ENCODE measurements around the gene PDE11A.

Gene PDE11A

GRCh38 chr2:177731384-177731783 is 341.2 kb downstream of the PDE11A start:
- no peak overlapping the region for H3K27ac ChIP-seq
- no peak for TF ChIP-seq ZFX (IDR thresholded peaks at IDR 0.05)
- TF ChIP-seq, protein P1, sequence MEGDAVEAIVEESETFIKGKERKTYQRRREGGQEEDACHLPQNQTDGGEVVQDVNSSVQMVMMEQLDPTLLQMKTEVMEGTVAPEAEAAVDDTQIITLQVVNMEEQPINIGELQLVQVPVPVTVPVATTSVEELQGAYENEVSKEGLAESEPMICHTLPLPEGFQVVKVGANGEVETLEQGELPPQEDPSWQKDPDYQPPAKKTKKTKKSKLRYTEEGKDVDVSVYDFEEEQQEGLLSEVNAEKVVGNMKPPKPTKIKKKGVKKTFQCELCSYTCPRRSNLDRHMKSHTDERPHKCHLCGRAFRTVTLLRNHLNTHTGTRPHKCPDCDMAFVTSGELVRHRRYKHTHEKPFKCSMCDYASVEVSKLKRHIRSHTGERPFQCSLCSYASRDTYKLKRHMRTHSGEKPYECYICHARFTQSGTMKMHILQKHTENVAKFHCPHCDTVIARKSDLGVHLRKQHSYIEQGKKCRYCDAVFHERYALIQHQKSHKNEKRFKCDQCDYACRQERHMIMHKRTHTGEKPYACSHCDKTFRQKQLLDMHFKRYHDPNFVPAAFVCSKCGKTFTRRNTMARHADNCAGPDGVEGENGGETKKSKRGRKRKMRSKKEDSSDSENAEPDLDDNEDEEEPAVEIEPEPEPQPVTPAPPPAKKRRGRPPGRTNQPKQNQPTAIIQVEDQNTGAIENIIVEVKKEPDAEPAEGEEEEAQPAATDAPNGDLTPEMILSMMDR (conservative IDR thresholded peaks at IDR 0.05): no peak

- TF ChIP-seq, protein P1 (conservative IDR thresholded peaks at IDR 0.05): no peak
- no peak for TF ChIP-seq ZFX (IDR thresholded peaks at IDR 0.05)
- no peak overlapping the region for H3K27ac ChIP-seq
Observed at GRCh38 chr2:177730792-177731191, 341.8 kb downstream of the PDE11A start.

DNA sequence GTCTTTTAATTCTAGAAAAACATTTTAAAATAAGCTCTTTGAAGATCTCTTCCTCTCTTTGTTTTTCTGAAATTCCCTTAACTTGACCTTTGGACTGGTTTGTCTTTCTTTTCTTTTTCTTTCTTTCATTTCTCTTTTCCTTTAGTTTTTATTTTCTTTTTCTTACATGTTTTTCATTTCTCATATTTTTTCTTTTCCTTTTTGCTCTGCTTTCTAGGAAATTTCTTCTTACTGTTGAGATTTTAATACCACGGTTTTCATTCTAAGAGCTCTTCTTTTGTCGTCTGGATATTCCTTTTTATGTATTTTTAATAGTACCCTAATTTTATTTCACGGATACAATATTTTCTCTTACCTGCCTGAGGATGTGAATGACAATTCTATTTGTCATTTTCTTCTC is 342.2 kb downstream of the PDE11A start:
- TF ChIP-seq ZFX (IDR thresholded peaks at IDR 0.05): no peak
- TF ChIP-seq, protein P1 (conservative IDR thresholded peaks at IDR 0.05): no peak
- no peak overlapping the region for H3K27ac ChIP-seq

GRCh38 chr2:177728920-177729319 is 343.7 kb downstream of the PDE11A start:
- H3K27ac ChIP-seq: no peak overlapping the region
- no peak for TF ChIP-seq ZFX (IDR thresholded peaks at IDR 0.05)
- TF ChIP-seq, protein P1 (conservative IDR thresholded peaks at IDR 0.05): no peak

DNA sequence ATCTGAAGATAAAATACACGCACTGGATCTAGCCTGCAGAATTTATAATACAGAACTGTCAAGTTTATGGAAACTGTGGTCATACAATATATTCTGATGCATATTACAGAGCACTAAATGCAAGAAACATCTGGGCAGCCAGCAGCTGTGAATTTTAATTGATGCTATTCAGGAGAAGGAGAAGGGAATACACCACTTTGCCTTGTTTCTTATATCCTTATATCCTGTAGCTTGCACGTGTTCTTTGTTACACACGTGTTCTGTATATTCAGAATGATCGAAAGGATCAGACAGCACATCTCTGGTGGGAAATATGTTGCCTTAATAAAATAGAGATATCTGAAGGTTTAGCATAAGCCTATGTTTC is 344.2 kb downstream of the PDE11A start:
- no peak for TF ChIP-seq ZFX (IDR thresholded peaks at IDR 0.05)
- TF ChIP-seq, protein P1 (conservative IDR thresholded peaks at IDR 0.05): no peak
- no peak overlapping the region for H3K27ac ChIP-seq

GRCh38 chr2:177727577-177728398 is 344.8 kb downstream of the PDE11A start:
- no peak for TF ChIP-seq ZFX (IDR thresholded peaks at IDR 0.05)
- TF ChIP-seq, protein P1 (conservative IDR thresholded peaks at IDR 0.05): no peak
- no peak overlapping the region for H3K27ac ChIP-seq

GRCh38 chr2:177726931-177727348 is 345.6 kb downstream of the PDE11A start:
- TF ChIP-seq, protein P1 (conservative IDR thresholded peaks at IDR 0.05): no peak
- TF ChIP-seq ZFX (IDR thresholded peaks at IDR 0.05): no peak

More at GRCh38 chr2:177726931-177727348, 345.6 kb downstream of the PDE11A start:
- H3K27ac ChIP-seq: no peak overlapping the region

Measured in C4-2B (cell line).